BE2C (cell line): ENCODE data around the gene RNF144B.

Experiments used
- DNase-seq: peaks from one replicate; pipeline ENCODE4 v3.0.0-alpha.2; 2020
- H3K27me3 ChIP-seq: fragments of 250-450 bp; sonication (Bioruptor Pico); 2 replicates; pipeline ENCODE4 v1.5.1; 2020; ENCODE audit warnings: mild to moderate bottlenecking
- H3K36me3 ChIP-seq: fragments of 250-450 bp; sonication (Bioruptor Pico); 2 replicates; pipeline ENCODE4 v1.5.1; 2020; ENCODE audit warnings: mild to moderate bottlenecking
- H3K4me1 ChIP-seq: fragments of 250-450 bp; sonication (Bioruptor Pico); 2 replicates; pipeline ENCODE4 v1.5.1; 2020
- H3K4me3 ChIP-seq: 2 replicates; pipeline ENCODE4 v1.5.1; 2011; ENCODE audit warnings: low read depth, low read length
- H3K9me3 ChIP-seq: fragments of 250-450 bp; sonication (Bioruptor Pico); 2 replicates; pipeline ENCODE4 v1.5.1; 2020
- TF ChIP-seq, protein P1 (sequence below): IDR thresholded peaks from 2 replicates; pipeline ENCODE4 v1.5.1; 2012; ENCODE audit warnings: mild to moderate bottlenecking, low read depth, low read length

The RNF144B gene

DNA sequence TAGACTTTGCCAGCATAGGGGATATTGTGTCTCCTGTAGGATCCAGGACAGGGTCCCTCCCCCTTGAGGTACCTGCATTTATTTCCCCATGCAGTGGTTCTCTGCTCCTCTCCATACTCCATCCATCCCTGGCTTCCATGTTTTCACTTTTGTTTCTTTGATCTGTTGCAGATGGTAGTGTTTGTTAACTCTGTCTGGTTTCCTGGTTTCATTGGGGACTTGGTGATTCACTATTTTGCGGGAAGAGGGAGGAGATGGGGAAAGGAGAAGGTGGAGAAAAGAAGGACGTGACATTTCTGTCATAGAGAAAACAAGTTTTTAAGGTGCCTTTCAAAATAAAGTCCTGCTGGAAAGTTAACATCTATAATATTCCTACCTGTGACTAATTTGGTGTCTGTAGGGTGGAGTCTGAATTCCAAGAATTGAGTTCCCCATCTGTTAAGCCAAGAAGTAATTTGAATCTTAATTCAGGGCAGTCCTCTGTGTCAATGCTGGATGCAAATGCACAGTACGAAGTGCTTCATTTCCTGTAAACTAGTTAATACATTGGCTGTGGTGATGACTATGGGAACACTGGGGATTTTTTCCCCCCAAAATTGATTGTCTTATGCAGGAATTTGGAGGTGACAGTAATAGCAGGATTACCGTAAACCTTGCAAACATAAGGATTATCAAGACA, 6.9 kb upstream of the RNF144B start:
- H3K36me3 ChIP-seq: no peaks in the 10 kb centered on the region
- no peak overlapping the region for H3K4me3 ChIP-seq
- H3K4me1 ChIP-seq: no peaks in the 10 kb centered on the region
- H3K27me3 ChIP-seq: no peaks in the 10 kb centered on the region
- no peak for DNase-seq
- TF ChIP-seq, protein P1, sequence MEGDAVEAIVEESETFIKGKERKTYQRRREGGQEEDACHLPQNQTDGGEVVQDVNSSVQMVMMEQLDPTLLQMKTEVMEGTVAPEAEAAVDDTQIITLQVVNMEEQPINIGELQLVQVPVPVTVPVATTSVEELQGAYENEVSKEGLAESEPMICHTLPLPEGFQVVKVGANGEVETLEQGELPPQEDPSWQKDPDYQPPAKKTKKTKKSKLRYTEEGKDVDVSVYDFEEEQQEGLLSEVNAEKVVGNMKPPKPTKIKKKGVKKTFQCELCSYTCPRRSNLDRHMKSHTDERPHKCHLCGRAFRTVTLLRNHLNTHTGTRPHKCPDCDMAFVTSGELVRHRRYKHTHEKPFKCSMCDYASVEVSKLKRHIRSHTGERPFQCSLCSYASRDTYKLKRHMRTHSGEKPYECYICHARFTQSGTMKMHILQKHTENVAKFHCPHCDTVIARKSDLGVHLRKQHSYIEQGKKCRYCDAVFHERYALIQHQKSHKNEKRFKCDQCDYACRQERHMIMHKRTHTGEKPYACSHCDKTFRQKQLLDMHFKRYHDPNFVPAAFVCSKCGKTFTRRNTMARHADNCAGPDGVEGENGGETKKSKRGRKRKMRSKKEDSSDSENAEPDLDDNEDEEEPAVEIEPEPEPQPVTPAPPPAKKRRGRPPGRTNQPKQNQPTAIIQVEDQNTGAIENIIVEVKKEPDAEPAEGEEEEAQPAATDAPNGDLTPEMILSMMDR: no peak
- no peaks in the 10 kb centered on the region for H3K9me3 ChIP-seq

DNA sequence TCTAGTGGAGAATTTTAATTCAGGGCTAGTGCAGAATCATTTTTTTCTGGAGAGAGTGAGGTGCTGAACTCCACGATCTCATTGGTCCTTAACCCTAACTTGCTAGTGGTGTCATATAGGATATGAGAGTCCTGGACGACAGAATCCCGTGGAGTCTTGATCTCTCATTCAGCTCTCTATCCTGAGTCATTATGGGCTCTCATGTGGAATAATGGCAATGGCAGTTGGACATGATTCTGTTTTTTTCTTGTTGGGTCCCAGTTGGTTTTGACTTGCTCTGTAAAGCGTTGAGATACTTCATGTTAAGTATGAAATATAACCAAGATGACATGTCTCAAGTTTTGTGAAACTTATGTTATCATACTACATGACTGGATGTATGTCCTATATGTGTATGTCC, 6.3 kb upstream of the RNF144B start:
- no peak overlapping the region for H3K4me3 ChIP-seq
- H3K27me3 ChIP-seq: no peaks in the 10 kb centered on the region
- H3K4me1 ChIP-seq: no peaks in the 10 kb centered on the region
- TF ChIP-seq, protein P1: no peak
- no peaks in the 10 kb centered on the region for H3K36me3 ChIP-seq
- H3K9me3 ChIP-seq: no peaks in the 10 kb centered on the region
- DNase-seq: no peak

DNA sequence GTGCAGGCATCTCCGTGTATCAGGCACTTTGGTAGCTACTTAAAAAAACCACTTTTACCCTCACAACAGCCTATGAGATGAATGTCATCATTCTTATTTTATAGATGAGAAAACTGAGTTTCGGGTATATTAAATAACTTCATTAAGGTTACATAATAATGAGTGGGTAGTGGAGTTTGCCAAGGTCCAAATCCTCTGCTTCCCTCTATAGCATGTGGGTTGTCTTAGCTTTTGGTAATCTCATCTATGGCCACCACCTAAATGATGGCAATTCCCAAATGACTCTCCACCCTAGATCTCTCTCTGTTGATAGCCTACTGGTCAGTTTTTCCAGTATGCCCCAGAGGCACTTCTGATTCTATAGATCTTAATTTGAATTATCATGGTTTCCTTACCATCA, 3.7 kb upstream of the RNF144B start:
- TF ChIP-seq, protein P1: no peak
- peaks cover 17% of the 10 kb centered on the region for H3K27me3 ChIP-seq
- no peaks in the 10 kb centered on the region for H3K9me3 ChIP-seq
- no peak overlapping the region for H3K4me3 ChIP-seq
- no peaks in the 10 kb centered on the region for H3K4me1 ChIP-seq
- H3K36me3 ChIP-seq: no peaks in the 10 kb centered on the region
- no peak for DNase-seq

DNA sequence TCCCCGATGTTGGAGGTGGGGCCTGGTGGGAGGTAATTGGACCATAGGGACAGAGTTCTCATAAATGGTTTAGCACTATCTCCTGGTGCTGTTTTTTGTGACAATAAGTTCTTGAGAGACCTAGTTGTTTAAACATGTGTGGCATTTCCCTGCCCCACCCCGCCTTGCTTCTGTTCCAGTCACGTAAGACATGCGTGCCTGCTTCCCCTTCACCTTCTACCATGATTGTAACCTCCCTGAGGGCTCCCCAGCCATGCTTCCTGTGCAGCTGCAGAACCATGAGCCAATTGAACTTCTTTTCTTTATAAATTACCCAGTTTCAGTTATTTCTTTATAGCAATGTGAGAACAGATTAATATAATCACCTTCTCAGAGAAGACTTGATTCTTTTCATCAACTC, 2.5 kb upstream of the RNF144B start:
- TF ChIP-seq, protein P1: no peak
- Histone ChIP-seq H3K36me3 (no peaks in the 10 kb centered on the region), H3K4me1 (no peaks in the 10 kb centered on the region), H3K27me3 (peaks cover 26% of the 10 kb centered on the region), H3K9me3 (no peaks in the 10 kb centered on the region), H3K4me3 (no peak overlapping the region)
- no peak for DNase-seq

DNA sequence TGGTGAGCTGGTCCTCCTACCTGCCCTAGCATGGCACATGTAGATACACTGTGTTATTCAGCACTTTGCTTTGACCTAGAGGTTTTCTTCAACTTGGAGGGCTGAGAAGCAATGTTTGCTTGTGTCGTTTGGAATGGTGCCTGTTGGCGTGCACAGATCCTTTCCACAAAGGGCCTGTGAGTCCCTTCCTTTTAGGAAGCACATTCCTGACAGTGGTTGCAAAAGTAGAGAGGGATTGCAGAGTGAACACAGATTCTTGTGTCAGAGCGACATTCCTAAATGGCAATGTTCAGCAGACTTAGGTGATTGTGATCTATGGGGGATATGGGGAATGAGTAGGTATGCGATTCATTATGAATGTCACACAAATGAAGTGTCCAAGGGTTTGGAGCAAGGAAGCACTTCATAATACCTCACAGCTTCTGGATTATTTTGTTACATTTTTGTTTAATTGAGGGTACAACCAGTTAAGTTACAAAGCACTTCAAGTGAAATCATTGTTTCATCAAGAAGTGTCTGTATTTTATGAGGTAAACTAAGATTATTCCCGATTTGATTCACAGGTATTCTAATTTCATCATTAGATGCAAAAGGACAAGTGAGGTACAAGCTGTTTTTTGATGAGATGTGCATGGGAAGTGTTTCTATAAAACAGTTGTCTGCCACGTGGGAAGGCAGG, 713 bp upstream of the RNF144B start:
- TF ChIP-seq, protein P1: no peak
- peaks cover 27% of the 10 kb centered on the region for H3K27me3 ChIP-seq
- H3K4me1 ChIP-seq: no peaks in the 10 kb centered on the region
- DNase-seq: no peak
- no peaks in the 10 kb centered on the region for H3K9me3 ChIP-seq
- peak overlapping the region; percentile 49 for H3K4me3 ChIP-seq
- H3K36me3 ChIP-seq: no peaks in the 10 kb centered on the region

DNA sequence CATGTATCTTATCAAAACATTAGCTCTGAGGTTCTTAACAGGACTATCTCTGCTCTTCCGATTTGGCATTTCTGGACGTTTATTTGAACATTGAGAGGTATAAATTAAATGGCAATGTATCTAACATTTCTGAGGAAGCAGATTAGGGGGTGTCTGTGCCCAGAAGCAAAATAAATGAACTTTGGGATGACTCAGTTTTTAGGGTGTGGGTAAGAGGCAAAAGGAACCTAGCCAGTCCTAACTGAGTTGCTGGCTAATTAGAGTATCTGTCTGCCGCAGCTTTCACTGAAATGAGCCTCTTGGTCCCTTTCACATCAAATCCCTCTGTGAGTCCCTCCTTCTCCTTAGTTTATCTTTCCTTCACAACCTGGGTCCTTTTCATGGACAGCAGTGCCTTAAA, 1.1 kb downstream of the RNF144B start:
- TF ChIP-seq, protein P1: no peak
- Histone ChIP-seq H3K36me3 (no peaks in the 10 kb centered on the region), H3K27me3 (peaks cover 27% of the 10 kb centered on the region), H3K4me3 (no peak overlapping the region), H3K9me3 (no peaks in the 10 kb centered on the region), H3K4me1 (no peaks in the 10 kb centered on the region)
- DNase-seq: no peak
